IMR-90 (cell line): ENCODE data around the gene ZGRF1. TPM values are rescaled to one million over a fixed set of nuclear protein-coding genes. Genes with fewer than 3 reads are reported as not detected.

Experiments used
- ATAC-seq: fragments of 200-7000 bp; cut with Tn5 transposase; 2 replicates; pipeline ENCODE4 v1.9.1; 2020; ENCODE audit warnings: low read depth, mild to moderate bottlenecking, moderate library complexity
- BruUV-seq: library from RNA; stranded (reverse); fragments of 400-500 nt; replicated peaks from 2 replicates; lab custom pipeline; 2021; lab: Mats Ljungman, UMichigan
- CTCF ChIA-PET: fragments of 300-600 bp; formaldehyde crosslinking; extraction: SDS; loops from one replicate; lab custom pipeline; 2021; ENCODE audit warnings: antibody characterized with exemption; lab: Yijun Ruan, JAX
- POLR2A ChIA-PET: fragments of 300-600 bp; sonication (Branson Sonifier 250); formaldehyde crosslinking; loops from one replicate; lab custom pipeline; 2022; ENCODE audit warnings: antibody characterized with exemption; ENCODE audit not compliant: unreplicated experiment; lab: Charles Lee
- DNase-seq: peaks from one replicate; pipeline ENCODE4 v3.0.0; 2013
- H2AFZ ChIP-seq: replicated peaks from 2 replicates; pipeline ENCODE3; 2013; ENCODE audit warnings: low read length, mild to moderate bottlenecking; ENCODE audit not compliant: poor library complexity
- H2AK5ac ChIP-seq: 2 replicates; pipeline ENCODE4 v1.6.1; 2013; ENCODE audit warnings: low read depth, low read length, inconsistent platforms
- H2AK9ac ChIP-seq: replicated peaks from 2 replicates; pipeline ENCODE3; 2013; ENCODE audit warnings: mild to moderate bottlenecking, low read depth, low read length, moderate library complexity; ENCODE audit not compliant: poor library complexity
- H2BK120ac ChIP-seq: 2 replicates; pipeline ENCODE4 v1.6.1; 2013; ENCODE audit warnings: low read depth, low read length, inconsistent platforms
- H2BK15ac ChIP-seq: 3 replicates; pipeline ENCODE4 v1.6.1; 2013; ENCODE audit warnings: low read depth, low read length, inconsistent platforms
- H2BK20ac ChIP-seq: 2 replicates; pipeline ENCODE4 v1.6.1; 2013; ENCODE audit warnings: low read depth, mild to moderate bottlenecking, inconsistent platforms, low read length, moderate library complexity
- H2BK5ac ChIP-seq: 2 replicates; pipeline ENCODE4 v1.6.1; 2013; ENCODE audit warnings: mild to moderate bottlenecking, low read depth, low read length, inconsistent platforms; ENCODE audit not compliant: poor library complexity, severe bottlenecking
- H3K14ac ChIP-seq: replicated peaks from 2 replicates; pipeline ENCODE4 v1.6.1; 2013; ENCODE audit warnings: low read depth, low read length, inconsistent platforms
- H3K18ac ChIP-seq: 2 replicates; pipeline ENCODE4 v1.6.1; 2013; ENCODE audit warnings: low read depth, low read length, control low read depth
- H3K23ac ChIP-seq: 2 replicates; pipeline ENCODE4 v1.6.1; 2013; ENCODE audit warnings: low read depth, low read length, inconsistent platforms
- H3K27ac ChIP-seq: 2 replicates; pipeline ENCODE4 v1.5.1; 2013; ENCODE audit warnings: mild to moderate bottlenecking, control low read depth, low read length; ENCODE audit not compliant: insufficient read depth
- H3K27me3 ChIP-seq: 2 replicates; pipeline ENCODE4 v1.6.1; 2013; ENCODE audit warnings: low read length; ENCODE audit not compliant: control insufficient read depth, insufficient read depth
- H3K36me3 ChIP-seq: 2 replicates; pipeline ENCODE4 v1.6.1; 2013; ENCODE audit warnings: low read length, mixed read lengths; ENCODE audit not compliant: control insufficient read depth, insufficient read depth
- H3K4ac ChIP-seq: 2 replicates; pipeline ENCODE4 v1.6.1; 2013; ENCODE audit warnings: low read depth, low read length, inconsistent platforms
- H3K4me1 ChIP-seq: 2 replicates; pipeline ENCODE4 v1.6.1; 2013; ENCODE audit warnings: low read length, mixed read lengths; ENCODE audit not compliant: control insufficient read depth, insufficient read depth
- H3K4me2 ChIP-seq: 2 replicates; pipeline ENCODE4 v1.6.1; 2013; ENCODE audit warnings: low read depth, mild to moderate bottlenecking, control low read depth, low read length, moderate library complexity
- H3K4me3 ChIP-seq: 2 replicates; pipeline ENCODE4 v1.5.1; 2013; ENCODE audit warnings: low read depth, mild to moderate bottlenecking, control low read depth, low read length, moderate library complexity; ENCODE audit not compliant: insufficient read depth
- H3K56ac ChIP-seq: 2 replicates; pipeline ENCODE4 v1.6.1; 2013; ENCODE audit warnings: low read length, inconsistent platforms; ENCODE audit not compliant: insufficient read depth; ENCODE audit errors: extremely low read depth
- H3K79me1 ChIP-seq, 2 experiments: 2 replicates each; pipeline ENCODE4 v1.6.1; 2013; ENCODE audit warnings: low read length in 2 of 2, inconsistent platforms in 1 of 2, low read depth in 1 of 2
- H3K9ac ChIP-seq: 2 replicates; pipeline ENCODE4 v1.6.1; 2013; ENCODE audit warnings: low read depth, low read length, control low read depth
- H3K9me1 ChIP-seq: 2 replicates; pipeline ENCODE4 v1.6.1; 2013; ENCODE audit warnings: low read length, inconsistent platforms; ENCODE audit not compliant: insufficient read depth
- H3K9me3 ChIP-seq: 2 replicates; pipeline ENCODE4 v1.6.1; 2013; ENCODE audit warnings: low read length; ENCODE audit not compliant: control insufficient read depth, insufficient read depth
- H4K20me1 ChIP-seq: 2 replicates; pipeline ENCODE4 v1.6.1; 2013; ENCODE audit warnings: low read length, inconsistent platforms; ENCODE audit not compliant: insufficient read depth
- H4K5ac ChIP-seq: 2 replicates; pipeline ENCODE4 v1.6.1; 2013; ENCODE audit warnings: mild to moderate bottlenecking, low read depth, low read length, control low read depth
- H4K8ac ChIP-seq, 2 experiments: 2 replicates each; pipeline ENCODE4 v1.6.1; 2013; ENCODE audit warnings: low read depth in 2 of 2, low read length in 2 of 2, control low read depth in 1 of 2, inconsistent platforms in 1 of 2
- H4K91ac ChIP-seq: 2 replicates; pipeline ENCODE4 v1.6.1; 2013; ENCODE audit warnings: low read depth, low read length, inconsistent platforms; ENCODE audit not compliant: insufficient read depth
- CEBPB ChIP-seq: IDR thresholded peaks from 2 replicates; pipeline ENCODE4 v1.6.1; 2012; ENCODE audit warnings: low read depth, low read length, improper control_type of control experiment
- CHD1 ChIP-seq: IDR thresholded peaks from 2 replicates; pipeline ENCODE4 v1.6.1; 2012; ENCODE audit warnings: low read depth, low read length, improper control_type of control experiment
- MAZ ChIP-seq: IDR thresholded peaks from 2 replicates; pipeline ENCODE4 v1.6.1; 2012; ENCODE audit warnings: low read depth, mild to moderate bottlenecking, low read length, improper control_type of control experiment, moderate library complexity, borderline replicate concordance
- RCOR1 ChIP-seq: IDR thresholded peaks from 2 replicates; pipeline ENCODE4 v1.6.1; 2012; ENCODE audit warnings: mild to moderate bottlenecking, low read length, improper control_type of control experiment; ENCODE audit not compliant: insufficient replicate concordance
- SMC3 ChIP-seq: fragments of 150-350 bp; IDR thresholded peaks from 2 replicates; pipeline ENCODE4 v1.6.1; 2016; ENCODE audit warnings: low read depth, mild to moderate bottlenecking, antibody characterized with exemption, low read length, moderate library complexity
- WGBS, 2 experiments: methylation state at CpG; one replicate each; pipeline versions ENCODE4 v1.1.5 to v1.1.7; 2013; ENCODE audit warnings: missing lambda C conversion rate in 2 of 2; ENCODE audit not compliant: insufficient read length in 1 of 2; ENCODE audit errors: extremely low coverage in 2 of 2; 5-methylcytosine and 5-hydroxymethylcytosine counted together
- dilution Hi-C: fragments of 300-500 bp; cut with HindIII; formaldehyde crosslinking; loops from one replicate; pipeline ENCODE4 v1.14.3; 2018; ENCODE audit warnings: low sequenced_read_pairs; ENCODE audit not compliant: unreplicated experiment
- in situ Hi-C: fragments of 300-500 bp; cut with MboI; formaldehyde crosslinking; loops from 3 replicates; pipeline ENCODE4 v1.14.3; 2019; ENCODE audit warnings: low sequenced_read_pairs, inconsistent platforms, mixed read lengths
- intact Hi-C: fragments of 100-400 bp; cut with micrococcal nuclease; formaldehyde crosslinking; loops from 2 replicates; pipeline ENCODE4 v1.10.0; 2022
- polyA plus RNA-seq, 3 experiments: library from polyadenylated mRNA; depleted of rRNA; stranded (reverse); fragments of >200 nt; gene quantifications; 2 replicates each; pipeline ENCODE4 v1.2.3, GENCODE V29; 2012; ENCODE audit warnings: low replicate concordance in 1 of 3
- total RNA-seq: library from RNA; depleted of rRNA; stranded (reverse); fragments of >200 nt; gene quantifications from 2 replicates; pipeline ENCODE4 v1.2.3, GENCODE V29; 2012
- TF ChIP-seq, protein P1 (sequence below): conservative IDR thresholded peaks from 2 replicates; pipeline ENCODE4 v1.5.1; 2012; ENCODE audit warnings: mild to moderate bottlenecking, low read depth, low read length, improper control_type of control experiment
- TF ChIP-seq, protein P2 (sequence below): fragments of 150-350 bp; IDR thresholded peaks from 2 replicates; pipeline ENCODE4 v1.6.1; 2016; ENCODE audit warnings: low read depth, mild to moderate bottlenecking, low read length, moderate library complexity, borderline replicate concordance

ZGRF1 gene
- total and polyA plus RNA-seq, 2 of the 4 experiments (the other 2 are of a cell fraction) = 2.8 to 5.6 TPM

DNA sequence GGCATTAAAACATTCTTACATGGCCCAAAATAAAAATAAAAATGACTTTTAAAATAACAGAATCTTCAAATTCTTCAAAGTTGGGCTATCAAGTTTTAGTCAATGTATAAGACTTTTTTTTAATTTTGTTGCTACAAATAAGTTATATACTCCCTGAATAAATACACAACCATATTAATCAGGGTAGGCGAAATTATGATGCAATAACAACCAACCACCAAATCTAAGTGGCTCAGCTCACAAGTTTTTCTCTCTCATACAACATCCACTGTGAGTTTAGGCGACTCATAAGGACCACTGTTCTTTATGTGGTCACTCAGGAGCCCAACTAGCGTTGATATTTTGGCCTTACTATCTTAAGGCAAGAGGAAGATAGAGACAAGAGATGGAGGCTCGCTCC is 131.9 kb downstream of the ZGRF1 start:
- Histone ChIP-seq H3K4me2 (no peak overlapping the region), H3K9ac (no peak overlapping the region), H3K56ac (no peak overlapping the region), H3K36me3 (no peaks in the 10 kb centered on the region), H3K23ac (no peak overlapping the region), H4K20me1 (no peaks in the 10 kb centered on the region), H3K9me1 (no peaks in the 10 kb centered on the region), H4K91ac (no peak overlapping the region), H4K8ac (no peak overlapping the region), H3K79me1 (no peaks in the 10 kb centered on the region), H2AK9ac (no peak overlapping the region), H3K4ac (no peak overlapping the region), H2AFZ (no peak overlapping the region), H3K4me3 (no peak overlapping the region), H3K9me3 (peaks cover 2% of the 10 kb centered on the region; the same call in 1 of the 2 replicates), H2BK15ac (no peak overlapping the region), H4K5ac (no peak overlapping the region), H2BK20ac (no peak overlapping the region), H2BK5ac (no peak overlapping the region), H3K27me3 (peaks cover 39% of the 10 kb centered on the region), H3K4me1 (peaks cover 5% of the 10 kb centered on the region; the same call in 1 of the 2 replicates), H3K18ac (no peak overlapping the region), H3K27ac (no peak overlapping the region), H3K14ac (no peak overlapping the region), H2BK120ac (no peak overlapping the region), H2AK5ac (no peak overlapping the region)
- ChIA-PET CTCF (no interaction called here), POLR2A (no interaction called here)
- no peak for ATAC-seq
- no peak for DNase-seq
- WGBS, 2 experiments = no CpG with 5 or more reads among the region's 4 CpGs
- BruUV-seq = no TSS peak
- intact Hi-C loops (no loop called here), dilution Hi-C loops (no loop called here), in situ Hi-C loops (no loop called here)
- TF ChIP-seq MAZ (no peak), RCOR1 (no peak), CHD1 (no peak), CEBPB (peak; percentile 71), SMC3 (no peak)
- TF ChIP-seq, protein P1, sequence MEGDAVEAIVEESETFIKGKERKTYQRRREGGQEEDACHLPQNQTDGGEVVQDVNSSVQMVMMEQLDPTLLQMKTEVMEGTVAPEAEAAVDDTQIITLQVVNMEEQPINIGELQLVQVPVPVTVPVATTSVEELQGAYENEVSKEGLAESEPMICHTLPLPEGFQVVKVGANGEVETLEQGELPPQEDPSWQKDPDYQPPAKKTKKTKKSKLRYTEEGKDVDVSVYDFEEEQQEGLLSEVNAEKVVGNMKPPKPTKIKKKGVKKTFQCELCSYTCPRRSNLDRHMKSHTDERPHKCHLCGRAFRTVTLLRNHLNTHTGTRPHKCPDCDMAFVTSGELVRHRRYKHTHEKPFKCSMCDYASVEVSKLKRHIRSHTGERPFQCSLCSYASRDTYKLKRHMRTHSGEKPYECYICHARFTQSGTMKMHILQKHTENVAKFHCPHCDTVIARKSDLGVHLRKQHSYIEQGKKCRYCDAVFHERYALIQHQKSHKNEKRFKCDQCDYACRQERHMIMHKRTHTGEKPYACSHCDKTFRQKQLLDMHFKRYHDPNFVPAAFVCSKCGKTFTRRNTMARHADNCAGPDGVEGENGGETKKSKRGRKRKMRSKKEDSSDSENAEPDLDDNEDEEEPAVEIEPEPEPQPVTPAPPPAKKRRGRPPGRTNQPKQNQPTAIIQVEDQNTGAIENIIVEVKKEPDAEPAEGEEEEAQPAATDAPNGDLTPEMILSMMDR = no peak
- TF ChIP-seq, protein P2, sequence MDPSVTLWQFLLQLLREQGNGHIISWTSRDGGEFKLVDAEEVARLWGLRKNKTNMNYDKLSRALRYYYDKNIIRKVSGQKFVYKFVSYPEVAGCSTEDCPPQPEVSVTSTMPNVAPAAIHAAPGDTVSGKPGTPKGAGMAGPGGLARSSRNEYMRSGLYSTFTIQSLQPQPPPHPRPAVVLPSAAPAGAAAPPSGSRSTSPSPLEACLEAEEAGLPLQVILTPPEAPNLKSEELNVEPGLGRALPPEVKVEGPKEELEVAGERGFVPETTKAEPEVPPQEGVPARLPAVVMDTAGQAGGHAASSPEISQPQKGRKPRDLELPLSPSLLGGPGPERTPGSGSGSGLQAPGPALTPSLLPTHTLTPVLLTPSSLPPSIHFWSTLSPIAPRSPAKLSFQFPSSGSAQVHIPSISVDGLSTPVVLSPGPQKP = no peak
